Measurements from ENCODE around the gene USP54.

GRCh38 chr10:73634421-73634820, 43.3 kb upstream of the USP54 start:
- TF ChIP-seq MAX (IDR thresholded peaks at IDR 0.05) (no peak), REST (IDR thresholded peaks at IDR 0.05) (no peak), EGR1 (IDR thresholded peaks at IDR 0.05; ENCODE audit: low read depth in 2 of 2) (no peak), FOXA1 (IDR thresholded peaks at IDR 0.05) (no peak)

Measured in liver (tissue), 2 donors.